ENCODE measurements around the gene LACTB. TPM values are rescaled to one million over a fixed set of nuclear protein-coding genes. Genes with fewer than 3 reads are reported as not detected.

The LACTB gene, protein sequence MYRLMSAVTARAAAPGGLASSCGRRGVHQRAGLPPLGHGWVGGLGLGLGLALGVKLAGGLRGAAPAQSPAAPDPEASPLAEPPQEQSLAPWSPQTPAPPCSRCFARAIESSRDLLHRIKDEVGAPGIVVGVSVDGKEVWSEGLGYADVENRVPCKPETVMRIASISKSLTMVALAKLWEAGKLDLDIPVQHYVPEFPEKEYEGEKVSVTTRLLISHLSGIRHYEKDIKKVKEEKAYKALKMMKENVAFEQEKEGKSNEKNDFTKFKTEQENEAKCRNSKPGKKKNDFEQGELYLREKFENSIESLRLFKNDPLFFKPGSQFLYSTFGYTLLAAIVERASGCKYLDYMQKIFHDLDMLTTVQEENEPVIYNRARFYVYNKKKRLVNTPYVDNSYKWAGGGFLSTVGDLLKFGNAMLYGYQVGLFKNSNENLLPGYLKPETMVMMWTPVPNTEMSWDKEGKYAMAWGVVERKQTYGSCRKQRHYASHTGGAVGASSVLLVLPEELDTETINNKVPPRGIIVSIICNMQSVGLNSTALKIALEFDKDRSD
- total RNA-seq (2014; rRNA removed; shearing (Covaris generic)): 8.7 and 17.5 TPM in 2 replicates

DNA sequence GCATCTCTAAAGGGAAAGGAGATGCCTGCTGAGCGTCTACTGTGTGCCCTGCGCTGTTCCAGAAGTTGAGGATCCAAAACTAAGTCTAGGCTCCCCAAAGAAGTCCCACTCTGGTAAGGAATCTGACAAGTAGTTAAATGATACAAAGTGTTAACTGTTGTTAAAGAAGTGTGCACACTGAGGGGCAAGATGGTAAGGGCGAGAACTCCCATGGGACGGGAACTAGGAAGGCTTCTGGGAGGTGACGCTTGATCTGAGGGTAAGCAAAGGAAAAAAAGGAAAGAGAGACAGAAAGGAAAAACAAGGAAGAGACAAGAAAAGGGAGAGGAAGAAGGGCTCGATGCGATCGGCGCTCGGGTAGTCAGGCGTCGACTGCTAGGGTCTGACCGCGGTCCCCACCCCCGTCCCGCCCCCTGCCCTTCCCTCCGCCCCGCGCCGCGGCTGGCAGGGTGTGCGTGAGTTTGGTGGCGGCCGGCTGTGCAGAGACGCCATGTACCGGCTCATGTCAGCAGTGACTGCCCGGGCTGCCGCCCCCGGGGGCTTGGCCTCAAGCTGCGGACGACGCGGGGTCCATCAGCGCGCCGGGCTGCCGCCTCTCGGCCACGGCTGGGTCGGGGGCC, at the start of gene LACTB:
Gene LACTB (plus strand): TSS at position 480 of the 620 bp plus-strand sequence. CDS start 11 bp downstream, at position 491.
- in situ Hi-C loops (cut with HindIII; ENCODE audit: low sequenced_read_pairs): no loop called here
- peak; percentile 90 for DNase-seq (ENCODE audit: low spot score)

DNA sequence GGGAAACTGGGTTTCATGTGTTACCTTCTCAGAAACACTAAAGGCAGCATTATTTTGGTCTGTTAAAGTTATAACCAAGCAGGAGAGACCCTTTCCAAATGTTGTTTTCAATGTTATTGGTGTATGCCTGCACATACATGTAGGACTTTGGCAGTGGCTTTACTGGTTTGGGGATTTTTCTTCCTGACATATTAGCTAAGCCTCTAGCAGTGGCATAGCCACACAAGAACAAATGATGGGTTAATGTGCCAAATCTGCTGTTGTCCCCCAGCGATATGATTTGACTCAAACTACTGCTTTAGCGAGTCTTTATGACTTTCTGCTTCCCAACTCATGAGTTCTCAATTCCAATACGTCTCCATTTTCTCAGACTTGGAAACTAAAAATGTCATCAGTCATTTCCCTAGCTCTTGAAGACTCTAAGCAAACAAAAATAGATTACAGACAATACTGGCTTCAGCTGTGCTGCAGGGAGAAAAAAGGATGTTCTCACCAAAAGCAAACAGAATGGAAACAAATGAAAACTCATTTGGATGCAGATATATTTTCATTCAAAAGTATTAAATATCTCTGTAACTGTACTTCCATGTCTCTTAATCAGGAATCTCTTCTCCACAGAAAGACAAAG, 49.5 kb upstream of the LACTB start:
- DNase-seq (ENCODE audit: low spot score): no peak
- in situ Hi-C loops (cut with HindIII; ENCODE audit: low sequenced_read_pairs): no loop called here

DNA sequence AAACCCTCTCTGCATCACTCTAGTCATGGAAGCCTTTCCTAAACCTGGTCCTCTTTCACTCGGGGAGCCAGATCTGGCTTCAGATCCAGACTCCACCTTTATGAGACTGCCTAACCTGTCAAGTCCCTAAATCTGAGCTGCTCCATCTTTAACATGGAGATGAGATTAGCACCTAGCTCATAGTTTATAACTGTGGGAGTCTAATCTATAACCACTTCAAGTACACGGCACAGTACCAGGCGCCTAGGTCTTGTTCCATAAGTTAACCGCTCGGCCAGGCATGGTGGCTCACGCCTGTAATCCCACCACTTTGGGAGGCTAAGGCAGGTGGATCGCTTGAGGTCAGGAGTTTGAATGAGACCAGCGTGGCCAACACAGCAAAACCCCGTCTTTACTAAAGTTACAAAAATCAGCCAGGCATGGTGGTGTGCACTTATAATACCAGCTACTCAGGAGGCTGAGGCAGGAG, 48.8 kb upstream of the LACTB start:
- DNase-seq (ENCODE audit: low spot score): no peak
- in situ Hi-C loops (cut with HindIII; ENCODE audit: low sequenced_read_pairs): no loop called here

DNA sequence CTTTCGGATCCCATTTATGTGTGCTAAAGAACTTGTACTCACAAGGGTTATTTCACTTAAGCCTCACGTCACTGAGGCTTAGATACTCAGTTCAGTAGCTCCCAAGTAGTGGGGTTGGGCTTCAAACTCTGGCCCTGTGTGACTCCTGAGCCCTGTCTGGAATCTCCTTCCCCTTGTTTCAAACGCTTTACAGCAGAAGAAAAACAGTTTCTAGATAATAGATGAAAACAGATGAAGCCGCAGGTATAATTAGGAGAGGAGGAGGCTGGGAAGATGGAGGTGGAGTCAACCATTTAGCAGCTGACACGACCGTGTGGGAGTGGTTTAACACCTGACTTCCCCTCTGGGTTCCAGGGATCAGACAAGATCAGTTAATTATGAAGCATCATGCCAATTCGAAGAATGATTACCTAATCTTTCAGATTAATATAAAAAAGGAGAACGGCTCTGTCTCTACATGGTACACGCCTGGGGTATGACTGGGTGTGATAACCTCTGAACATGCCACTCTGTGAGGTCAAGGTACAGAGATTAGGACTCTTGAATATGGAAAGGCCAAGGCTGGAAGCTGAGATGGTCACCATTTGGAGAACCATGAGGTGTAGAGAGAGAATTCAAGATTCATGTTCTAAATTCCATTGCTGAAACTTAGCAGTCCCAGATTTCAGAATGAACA, 48.0 kb upstream of the LACTB start:
- in situ Hi-C loops (cut with HindIII; ENCODE audit: low sequenced_read_pairs): no loop called here

DNA sequence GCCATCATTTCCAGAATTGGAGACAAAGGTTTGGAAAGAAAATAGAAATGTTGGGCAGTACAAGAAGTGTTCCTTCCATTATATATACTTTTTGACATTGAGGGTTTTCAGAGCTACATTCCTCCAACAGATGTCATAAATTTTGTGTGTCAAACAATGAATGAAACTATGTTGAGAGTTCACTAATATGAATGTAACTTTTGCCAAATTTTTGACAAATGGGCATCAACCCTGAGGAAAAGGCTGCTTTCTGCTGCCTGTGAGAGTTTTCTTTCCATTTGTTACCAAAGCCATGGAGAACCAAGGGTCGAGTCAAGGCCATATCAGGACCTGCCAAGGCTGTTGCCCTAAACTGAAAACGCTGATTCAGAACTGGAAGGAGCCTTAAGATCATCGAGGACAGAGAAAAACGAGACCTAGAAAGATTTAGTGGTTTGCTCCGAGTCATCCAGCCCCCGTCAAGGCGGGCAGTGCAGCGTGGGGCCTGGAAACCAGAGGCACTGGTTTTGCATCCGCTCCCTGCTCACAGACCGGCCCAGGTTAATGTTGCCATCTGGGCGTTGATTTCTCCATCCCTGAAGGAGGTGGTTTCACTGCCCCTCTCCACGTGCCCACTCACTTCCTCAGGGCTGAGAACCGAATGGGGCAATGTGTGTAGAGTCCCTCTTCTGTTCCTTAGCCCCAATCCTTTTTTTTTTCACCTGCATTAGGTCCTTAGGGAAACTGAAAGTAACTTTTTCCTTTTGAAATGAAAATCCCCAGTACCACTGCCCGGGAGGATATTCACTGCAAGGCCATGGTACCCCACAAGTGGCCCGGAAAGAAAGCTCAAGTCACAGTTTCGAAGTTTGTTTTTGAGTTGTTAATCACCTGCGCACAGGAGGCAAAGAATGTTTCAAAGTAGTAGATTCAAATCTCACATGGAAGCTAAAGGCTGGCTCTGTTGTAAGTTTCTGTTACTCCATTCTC, 46.4 kb upstream of the LACTB start:
- no peak for DNase-seq (ENCODE audit: low spot score)
- in situ Hi-C loops (cut with HindIII; ENCODE audit: low sequenced_read_pairs): no loop called here

More for the DNA sequence above, 48.0 kb upstream of the LACTB start:
- no peak for DNase-seq (ENCODE audit: low spot score)

DNA sequence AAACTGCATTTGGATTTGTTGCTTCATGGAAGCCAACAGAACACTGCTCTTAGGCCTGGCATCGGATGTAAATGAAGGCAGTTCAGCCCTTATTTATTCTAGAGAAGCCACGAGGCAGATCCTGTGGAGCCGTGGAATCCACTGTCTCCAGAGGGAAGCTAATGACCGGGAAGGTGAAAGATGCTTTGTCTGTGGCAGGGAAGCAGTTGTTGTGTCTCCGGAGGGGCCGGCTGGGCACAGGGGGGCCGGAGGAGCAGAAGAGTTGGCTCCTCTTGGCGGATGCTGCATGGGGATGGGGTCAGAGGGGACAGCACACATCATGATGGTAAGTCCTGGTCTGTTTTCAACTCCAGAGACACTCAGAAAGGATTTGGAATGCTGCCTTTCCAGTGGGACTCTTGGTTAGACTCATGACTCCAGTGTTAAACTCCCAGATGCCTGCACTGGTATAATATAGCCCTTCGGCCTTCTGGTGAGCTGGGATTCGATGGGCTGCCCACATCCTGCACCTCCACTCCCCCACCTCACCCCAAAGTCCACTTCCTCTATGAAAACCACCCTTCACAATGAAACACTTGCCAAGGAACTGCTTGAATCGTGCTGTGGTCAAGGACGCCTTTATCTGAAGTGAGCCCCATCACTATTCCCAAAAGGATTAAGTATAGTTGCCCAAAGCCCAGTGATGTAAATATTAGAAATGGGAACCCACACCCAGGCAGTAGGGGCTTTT, 45.5 kb upstream of the LACTB start:
- in situ Hi-C loops (cut with HindIII; ENCODE audit: low sequenced_read_pairs): no loop called here
- DNase-seq (ENCODE audit: low spot score): no peak

DNA sequence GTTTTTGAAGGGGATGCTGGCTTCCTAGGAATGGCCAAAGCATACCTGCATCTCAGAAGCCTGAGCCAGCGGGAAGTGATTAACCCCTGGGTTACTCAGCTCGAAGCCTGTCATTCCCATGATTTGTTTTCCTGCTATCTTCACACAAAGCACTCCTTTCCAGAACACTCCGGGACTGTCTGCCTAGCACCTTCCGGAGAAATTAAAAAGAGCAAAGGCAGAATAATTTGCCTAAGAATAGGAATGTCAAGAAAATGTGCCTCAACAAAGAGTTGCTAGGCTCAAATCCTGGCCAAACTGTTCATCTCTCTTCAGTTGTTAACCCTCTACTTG, 45.0 kb upstream of the LACTB start:
- in situ Hi-C loops (cut with HindIII; ENCODE audit: low sequenced_read_pairs): no loop called here
- DNase-seq (ENCODE audit: low spot score): no peak

DNA sequence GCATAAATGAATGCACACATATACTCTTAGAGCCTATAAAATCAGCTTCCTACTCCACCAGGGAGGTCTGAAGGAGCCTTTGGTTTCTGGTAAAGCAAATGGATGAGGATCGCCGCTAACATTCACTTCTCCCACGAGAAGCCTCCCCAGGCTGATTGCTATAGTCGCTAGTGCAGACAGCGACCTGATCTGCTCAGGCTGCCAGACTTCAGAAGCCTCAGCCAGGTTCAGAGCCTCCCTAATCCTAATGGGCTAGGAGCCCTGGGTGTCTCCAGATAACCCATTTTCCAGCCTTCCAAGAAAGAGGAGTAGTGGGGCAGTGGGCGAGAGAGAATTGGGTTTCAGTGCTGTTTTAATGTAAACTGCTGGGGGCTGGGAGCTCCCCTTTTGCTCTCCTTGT, 43.7 kb upstream of the LACTB start:
- in situ Hi-C loops (cut with HindIII; ENCODE audit: low sequenced_read_pairs): no loop called here
- DNase-seq (ENCODE audit: low spot score): no peak

DNA sequence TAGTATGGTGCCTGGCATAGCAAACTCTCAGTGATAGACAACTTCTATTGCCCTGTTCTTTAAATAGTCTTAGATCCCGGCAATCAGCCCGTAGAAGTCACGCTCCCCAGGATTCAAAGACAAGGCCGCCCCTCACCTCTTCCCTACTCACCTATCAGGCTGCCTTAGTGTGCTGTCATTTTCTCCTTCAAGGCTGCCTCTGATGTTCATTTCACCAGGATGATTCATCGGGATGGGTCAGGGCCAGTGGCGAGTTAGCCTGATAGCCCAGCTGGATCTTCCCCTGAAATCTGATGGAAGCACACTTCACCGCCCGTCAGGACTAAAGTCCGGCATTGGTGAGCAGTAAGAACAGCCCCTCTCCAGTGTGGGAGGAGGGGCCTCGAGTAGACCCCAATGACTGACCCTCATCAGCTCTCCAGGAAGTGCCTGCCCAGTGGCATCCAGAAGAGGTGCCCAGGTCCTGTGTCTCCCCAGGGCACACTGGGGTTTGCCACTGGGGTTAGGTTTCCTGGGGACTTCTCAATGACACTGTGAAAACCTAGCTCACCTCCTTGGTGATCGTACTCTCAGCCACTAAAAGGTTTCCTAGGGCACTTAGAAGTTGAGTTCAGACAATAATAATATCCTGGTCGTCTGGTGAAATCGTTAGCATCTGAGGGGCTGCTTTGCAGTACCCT, 41.6 kb upstream of the LACTB start:
- DNase-seq (ENCODE audit: low spot score): no peak

DNA sequence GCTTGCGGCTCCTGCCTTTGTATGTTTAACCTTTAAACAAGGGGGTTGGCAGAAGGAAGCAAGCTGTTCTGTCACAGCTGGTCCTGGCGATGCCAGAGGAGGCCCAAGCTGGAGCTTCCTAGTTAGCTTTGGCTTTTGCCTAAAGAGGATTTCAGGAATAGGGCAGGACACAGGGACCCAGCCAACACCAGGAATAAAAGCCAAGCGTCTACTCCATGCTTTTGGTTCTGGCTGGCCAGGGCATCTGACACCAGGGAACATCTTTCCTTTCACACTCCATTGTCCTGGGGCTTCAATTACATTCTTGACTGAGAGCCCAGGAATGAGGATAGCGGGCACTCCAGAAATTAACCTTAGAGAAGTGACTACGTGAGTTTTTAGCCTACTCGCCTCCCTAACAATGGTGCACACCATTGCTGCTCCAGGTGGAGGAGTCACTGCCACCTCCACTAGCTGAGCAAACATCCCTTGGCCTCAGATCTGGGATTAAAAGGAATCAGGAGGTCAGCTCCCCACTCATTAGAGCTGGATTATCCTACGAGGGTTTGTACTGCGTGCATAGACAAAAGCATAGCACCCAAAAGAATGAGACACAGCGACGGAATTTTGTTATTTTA, 40.9 kb upstream of the LACTB start:
- no peak for DNase-seq (ENCODE audit: low spot score)
- in situ Hi-C loops (cut with HindIII; ENCODE audit: low sequenced_read_pairs): no loop called here

More for the DNA sequence above, 41.6 kb upstream of the LACTB start:
- in situ Hi-C loops (cut with HindIII; ENCODE audit: low sequenced_read_pairs): no loop called here

DNA sequence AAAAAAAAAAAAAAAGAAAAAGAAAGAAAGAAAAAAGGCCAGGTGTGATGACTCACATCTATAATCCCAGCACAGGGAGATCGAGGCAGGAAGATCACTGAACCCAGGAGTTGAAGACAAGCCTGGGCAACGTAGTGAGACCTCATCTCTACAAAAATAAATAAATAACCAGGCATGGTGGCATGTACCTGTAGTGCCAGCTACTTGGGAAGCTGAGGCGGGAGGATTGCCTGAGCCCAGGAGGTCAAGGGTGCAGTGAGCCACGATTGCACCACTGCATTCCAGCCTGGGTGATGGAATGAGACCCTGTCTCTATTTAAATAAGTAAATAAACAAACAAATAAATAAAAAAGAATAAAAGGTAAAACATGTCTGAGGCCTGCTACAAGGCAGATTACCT, 39.3 kb upstream of the LACTB start:
- in situ Hi-C loops (cut with HindIII; ENCODE audit: low sequenced_read_pairs): no loop called here
- DNase-seq (ENCODE audit: low spot score): no peak

DNA sequence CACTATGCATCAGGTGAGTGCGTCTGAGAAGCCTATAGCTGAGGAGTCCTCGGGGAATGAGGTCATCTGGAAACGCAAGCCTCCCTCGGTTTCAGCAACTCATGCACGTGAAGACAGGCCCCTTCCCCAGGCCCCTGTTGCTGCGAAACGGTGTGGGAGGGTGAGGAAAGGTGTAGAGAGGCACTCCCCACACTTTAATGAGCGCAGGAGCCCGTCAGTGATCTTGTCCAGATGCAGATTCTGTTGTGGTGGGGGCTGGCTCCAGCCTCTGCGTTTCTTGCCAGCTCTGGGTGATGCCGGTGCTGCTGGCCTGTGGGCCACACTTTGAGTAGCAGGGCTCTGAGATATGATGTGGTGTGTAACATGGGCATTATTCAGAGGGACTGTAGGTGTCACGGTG, 38.6 kb upstream of the LACTB start:
- in situ Hi-C loops (cut with HindIII; ENCODE audit: low sequenced_read_pairs): no loop called here

DNA sequence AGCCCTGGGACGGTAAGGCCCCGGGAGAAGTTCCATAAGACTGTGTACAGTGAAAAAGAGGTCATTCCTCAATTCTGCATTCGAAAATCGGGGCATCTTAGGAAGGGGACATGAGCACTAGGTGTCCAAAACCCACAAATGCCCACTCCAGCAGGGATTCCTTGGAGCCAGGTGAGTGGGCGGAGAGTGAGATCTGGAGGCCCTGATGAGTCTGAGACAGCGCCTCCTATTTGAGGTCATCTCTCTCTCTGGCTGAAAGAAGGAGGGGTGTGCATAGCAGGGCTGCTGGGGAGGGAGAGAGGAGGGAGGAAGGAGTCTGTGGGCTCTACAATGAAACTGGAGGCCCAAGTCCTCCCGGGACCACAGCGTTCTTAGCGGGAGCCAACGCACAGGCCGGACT, 38.1 kb upstream of the LACTB start:
- in situ Hi-C loops (cut with HindIII; ENCODE audit: low sequenced_read_pairs): no loop called here
- DNase-seq (ENCODE audit: low spot score): no peak

More for the DNA sequence above, 38.6 kb upstream of the LACTB start:
- no peak for DNase-seq (ENCODE audit: low spot score)

DNA sequence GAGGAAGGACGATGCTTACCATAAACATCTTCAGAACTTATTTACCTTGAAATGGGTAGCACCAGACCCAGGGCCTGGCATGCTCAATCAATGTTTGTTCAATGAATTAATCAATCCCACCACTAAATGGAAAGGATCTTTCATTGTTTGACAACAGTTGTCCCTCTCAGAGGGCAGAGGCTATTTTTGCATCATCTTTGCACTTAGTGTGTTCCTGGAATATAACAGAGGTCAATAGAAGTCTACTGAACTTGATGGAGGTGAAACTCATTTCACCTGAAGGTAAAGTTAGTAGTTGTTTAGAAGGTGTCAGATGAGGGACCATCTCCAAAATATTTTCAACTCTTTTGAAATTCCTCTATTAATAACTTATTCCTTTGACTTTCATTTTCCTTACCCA, 36.9 kb upstream of the LACTB start:
- in situ Hi-C loops (cut with HindIII; ENCODE audit: low sequenced_read_pairs): no loop called here
- DNase-seq (ENCODE audit: low spot score): no peak

DNA sequence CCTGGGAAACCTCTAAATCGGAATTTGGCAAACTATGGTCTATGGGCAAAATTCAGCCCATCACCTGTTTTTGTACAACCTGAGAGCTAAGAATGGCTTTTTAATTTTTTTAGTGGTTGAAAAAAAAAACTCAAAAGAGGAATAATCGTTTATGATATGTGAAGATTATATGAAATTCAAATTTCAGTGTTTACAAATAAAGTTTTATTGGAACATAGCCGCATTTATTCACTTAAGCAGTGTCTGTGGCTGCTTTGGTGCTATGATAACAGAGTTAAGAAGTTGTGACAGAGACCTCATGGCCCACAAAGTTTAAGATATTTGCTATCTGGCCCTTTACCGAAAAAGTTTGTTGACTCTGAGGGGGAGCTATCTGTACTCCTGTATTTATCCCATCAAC, 36.4 kb upstream of the LACTB start:
- no peak for DNase-seq (ENCODE audit: low spot score)
- in situ Hi-C loops (cut with HindIII; ENCODE audit: low sequenced_read_pairs): no loop called here

DNA sequence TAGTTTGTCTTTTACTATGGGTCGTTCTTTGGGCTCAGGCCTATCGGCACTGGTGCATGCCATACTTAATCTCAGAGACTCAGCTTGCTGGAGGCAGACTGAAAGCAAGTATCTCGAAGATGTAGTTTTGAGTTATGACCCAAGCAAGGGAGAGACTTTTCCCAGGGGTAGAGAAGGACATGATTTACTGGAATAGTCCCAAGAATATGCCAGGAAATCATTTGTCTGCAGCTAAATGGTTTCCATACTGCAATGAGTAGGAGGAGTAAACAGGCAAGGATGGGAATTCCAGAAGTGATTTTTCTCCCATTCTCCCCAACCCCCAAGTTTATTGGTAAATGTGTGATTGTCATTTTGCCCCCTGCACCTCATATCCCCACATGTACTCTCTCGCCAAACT, 35.4 kb upstream of the LACTB start:
- no peak for DNase-seq (ENCODE audit: low spot score)
- in situ Hi-C loops (cut with HindIII; ENCODE audit: low sequenced_read_pairs): no loop called here

DNA sequence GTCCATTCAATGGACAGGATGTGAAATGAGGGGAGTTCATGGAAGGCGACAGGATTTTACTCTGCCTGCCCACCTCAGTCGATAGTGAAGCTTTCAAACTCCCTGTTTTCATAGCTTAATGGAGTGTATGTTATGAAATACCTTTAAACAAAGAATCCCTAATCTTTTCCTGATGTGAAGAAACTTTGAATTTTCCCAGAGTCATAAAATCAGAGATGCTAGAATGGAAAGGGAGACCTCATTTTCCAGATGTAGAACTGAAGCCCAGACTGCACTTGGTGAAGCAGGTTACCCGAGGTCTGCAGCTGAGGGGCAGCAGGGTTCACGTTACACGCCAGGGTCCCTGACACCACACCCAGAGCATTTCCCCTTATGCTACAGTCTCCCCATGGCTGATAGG, 34.7 kb upstream of the LACTB start:
- in situ Hi-C loops (cut with HindIII; ENCODE audit: low sequenced_read_pairs): no loop called here
- DNase-seq (ENCODE audit: low spot score): no peak

All from G401 (cell line).